Stimulated activated CD8-positive, alpha-beta memory T cell treated with anti-CD3 and anti-CD28 coated beads, Interleukin-2, amount 100 ng/mL, for 48 hours (primary cell): ENCODE measurements around the gene SNCAIP.

Experiments used
- DNase-seq, 2 donors: peaks; one replicate each; pipeline ENCODE4 v3.0.0-alpha.2; 2020; ENCODE audit warnings: low read depth in 2 of 2

The SNCAIP gene

GRCh38 chr5:122398016-122398415 is 86.0 kb downstream of the SNCAIP start:
- no peak for DNase-seq

DNA sequence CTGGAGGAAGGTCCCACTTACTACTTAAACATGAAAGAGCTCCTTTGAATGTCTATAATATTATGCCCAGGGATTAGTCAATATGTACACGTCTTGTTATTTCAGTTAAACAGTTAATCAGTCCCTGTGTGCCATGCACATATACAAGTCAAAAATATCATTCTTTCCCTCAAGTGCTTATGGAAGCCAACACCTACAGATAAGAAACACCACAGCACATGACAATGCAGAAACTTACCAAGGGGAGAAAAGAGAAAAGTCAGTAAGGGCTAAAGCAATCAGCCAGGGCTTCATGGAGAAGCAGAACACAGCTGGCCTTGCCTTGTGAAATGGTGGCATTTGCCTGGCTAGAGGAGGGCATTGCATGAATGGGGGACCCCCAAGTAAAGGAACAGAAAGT is 88.3 kb downstream of the SNCAIP start:
- DNase-seq, result no peak

DNA sequence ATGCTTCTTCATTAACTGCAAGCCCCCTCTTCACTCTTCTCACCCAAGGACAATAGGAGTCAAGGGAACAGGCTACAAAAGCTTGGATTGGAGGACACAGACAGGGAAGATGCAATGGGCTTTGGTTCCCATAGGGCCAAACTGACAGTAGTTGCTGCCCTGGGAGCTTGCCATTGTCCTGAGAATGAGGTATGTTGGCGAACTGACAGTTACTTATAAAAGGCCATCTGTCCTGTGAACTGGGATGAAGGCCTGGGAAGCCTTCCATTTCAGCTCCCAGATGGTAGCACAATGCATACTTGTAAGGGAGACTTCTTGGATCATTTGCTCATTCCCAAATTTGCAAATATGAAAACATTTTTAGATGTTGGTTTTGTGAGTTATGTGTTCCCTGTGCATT is 88.9 kb downstream of the SNCAIP start:
- DNase-seq, result no peak

DNA sequence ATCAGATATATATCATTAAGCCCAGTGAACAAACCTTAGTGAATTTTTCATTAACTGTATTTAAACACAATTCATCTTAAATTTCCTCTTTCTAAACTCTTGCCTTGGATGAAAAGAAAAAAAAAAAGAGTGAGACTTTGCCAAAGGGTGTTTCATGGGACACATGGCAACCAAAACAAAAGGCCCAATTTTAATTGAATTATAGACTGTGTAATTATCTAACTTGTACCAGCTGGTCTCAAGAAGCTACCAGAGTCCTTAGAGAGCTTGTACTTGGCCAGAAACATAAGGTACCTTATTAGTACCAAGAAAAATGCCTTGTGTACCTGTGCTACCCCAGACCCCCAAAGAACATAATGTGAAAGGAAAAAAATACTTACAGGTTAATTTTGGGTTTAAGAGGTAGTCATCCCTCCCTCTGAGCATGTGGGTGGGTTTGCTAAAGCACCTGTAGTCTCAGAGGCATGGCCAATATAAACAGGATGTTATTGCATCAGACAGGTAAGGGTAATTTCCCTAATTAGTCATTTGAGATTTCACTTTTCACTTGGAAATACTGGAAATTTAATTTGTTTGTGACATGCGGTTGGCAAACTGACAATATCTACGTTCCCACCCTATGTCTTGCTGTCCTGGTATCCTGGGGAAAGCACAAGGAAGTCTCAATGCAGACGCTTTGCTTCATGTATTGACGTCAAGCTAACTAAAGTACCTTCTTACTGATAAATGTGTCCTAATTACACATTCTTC is 90.1 kb downstream of the SNCAIP start:
- no peak for DNase-seq

DNA sequence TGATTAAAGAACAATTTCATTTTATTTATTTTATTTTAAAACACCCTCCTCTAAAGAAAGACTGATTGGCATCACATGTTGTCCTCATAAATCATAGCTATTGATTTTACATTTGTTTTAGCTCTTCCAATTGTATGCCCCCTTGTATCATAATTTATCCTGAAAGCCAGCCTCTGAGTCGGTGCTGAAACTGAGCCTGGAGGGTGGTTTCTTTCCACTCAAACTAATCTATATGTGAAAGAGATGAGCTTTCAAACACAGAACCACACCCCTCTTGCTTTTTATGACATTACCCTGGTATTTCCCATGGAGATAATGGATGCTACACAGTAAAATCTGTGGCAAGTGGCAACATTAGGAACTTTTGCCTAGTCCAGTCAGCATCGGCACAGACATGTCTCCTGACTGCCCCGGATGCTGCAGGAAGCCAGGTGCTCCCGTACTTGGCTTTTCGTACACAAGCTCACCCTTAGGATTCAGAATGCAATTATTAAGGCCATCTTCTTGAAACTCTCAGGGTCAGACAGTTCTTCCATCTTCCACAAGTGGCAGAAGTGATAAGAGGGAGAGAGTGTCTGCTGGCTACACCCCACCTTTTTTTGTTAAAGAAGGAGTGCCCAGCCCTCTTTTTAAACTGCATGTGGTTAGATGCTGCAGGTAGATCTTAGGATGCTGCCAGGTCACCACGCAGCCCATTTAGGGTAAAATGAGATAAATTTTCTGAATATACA is 91.1 kb downstream of the SNCAIP start:
- no peak for DNase-seq

DNA sequence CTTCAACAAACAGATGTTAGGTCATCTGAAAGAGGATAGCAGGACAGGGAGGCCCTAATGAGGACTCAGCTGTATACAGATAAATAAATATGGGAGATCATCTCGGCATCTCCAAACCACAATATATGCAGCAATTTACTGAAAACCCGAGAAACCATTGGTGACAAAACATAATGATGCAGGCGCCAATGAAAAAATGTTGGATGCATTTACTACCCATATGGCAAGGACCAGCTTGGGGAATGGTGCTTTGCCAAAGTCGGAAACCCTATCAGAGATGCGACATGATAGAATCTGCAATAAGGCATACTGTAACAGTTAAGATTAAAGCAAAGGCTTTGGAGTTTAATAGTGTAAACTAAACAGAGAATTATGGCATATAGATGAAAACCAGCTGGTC is 92.0 kb downstream of the SNCAIP start:
- no peak for DNase-seq

GRCh38 chr5:122404653-122405362 is 92.8 kb downstream of the SNCAIP start:
- DNase-seq, result no peak

DNA sequence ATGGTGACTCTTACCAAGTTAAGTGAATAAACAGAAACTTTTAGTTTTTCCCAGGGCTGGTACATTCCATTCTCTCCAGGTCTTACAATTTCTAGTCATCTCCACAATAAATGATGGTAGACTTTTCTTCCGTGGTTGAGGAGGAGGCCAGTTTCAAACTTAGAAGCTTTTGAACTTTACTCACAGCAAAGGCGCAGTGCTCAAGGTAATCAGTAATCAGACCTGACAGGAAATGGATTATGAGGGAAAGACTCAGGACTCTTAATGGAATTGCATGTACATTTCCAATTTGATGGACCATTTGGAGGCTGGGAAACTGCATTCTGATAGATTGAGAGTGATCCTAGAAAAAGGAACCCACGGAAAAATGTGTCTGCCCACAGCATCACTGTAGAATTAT is 93.7 kb downstream of the SNCAIP start:
- no peak for DNase-seq

GRCh38 chr5:122406181-122406580 is 94.1 kb downstream of the SNCAIP start:
- DNase-seq, result no peak

DNA sequence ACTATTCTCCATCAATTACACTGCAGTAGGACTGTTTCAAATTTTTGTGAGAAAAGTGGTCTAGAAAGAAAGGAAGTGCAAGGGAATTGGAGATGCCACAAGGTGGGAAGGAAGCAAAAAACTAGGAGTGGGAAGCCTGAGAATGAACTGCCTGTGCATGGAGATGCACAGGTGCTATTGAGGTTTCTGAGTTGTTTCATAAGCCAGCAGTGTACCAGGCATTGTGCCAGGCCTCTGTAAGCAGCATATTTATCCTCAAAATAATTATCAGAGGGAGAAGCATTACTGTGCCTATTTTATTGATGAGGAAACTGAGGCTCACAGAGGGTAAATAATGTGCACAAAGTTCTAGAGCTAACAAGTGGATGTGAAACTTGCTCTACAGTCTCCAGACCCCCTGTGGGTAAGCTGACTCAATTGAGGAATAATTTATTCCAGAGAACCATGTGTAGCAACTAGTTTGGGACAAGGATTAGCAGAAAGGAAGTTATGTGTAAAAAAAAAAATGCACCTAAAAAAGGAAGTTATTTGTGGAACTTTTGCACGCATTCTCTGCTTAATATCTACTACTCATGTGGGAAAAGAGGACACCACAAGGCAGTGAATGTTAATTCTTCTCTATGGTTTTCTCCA is 96.7 kb downstream of the SNCAIP start:
- no peak for DNase-seq

DNA sequence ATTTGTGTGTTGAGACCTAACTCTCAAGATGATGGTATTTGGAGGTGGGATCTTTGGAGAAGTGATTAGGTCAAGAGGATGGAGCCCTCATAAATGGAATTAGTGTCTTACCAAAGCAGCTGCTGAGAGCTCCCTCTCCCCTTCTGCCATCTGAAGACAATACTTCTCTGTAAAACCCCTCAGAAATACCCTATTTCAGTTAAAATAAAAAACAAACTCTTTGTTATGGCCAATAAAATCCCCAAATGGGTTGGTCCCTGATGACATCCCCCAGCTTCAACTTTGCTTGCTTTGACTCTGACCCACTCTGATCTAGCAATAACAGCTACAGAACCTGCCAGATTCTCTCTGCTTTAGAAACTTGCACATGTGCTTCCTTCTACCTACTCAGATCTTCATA is 100.9 kb downstream of the SNCAIP start:
- no peak for DNase-seq

- no peak for DNase-seq
These were observed 101.7 kb downstream of the SNCAIP start for GRCh38 chr5:122413722-122414121.

DNA sequence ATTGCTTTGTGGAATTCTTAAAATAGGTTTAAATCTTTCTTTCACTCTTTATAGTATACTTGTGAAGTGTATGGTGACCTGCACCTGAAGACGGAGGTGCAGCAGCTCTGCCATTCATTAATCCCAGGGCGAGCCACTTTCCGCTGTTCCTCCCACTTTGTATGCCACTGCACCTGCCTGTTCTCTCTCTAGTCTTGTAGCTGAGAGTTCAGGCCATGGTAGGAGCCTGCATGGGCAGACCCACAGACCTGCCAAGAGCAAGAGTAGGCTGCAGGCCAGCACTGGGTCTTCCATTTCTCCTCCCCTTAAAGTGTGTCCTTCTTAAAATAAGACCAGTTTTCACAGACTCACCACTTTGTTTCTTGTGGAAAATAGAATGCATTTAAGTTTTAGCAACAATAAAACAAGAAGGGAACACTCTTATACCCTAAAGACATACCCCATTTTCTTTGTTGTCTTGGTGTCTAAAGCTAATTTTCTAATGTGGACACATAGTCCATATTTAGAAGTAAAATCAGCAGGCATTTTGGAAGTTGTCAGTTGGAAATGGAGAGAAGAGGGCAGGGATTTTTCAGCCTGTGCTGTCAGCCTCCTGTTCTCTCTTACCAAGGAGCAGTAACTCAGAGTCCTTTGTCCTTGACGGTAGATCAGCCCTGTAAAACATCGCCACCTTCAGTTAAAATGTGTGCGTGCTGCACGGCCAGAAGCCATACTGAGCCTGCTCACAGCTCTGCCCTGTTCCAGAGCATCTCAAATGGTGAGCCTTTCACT is 103.2 kb downstream of the SNCAIP start:
- DNase-seq, result no peak

DNA sequence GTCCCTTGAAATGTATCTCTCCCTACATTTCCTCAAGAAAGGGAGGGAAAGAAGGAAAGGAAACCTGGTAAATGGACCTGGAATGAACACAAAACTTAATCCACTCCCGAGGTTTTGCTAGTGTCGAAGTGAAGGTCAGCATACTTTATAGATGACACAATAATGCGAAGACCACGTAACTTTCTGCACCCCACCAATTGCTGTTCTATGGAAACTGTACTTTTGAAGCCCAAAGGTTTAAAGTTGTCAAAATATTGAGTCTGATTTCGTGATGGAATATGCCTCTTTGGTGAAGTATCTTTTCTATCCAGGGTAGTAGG is 103.7 kb downstream of the SNCAIP start:
- DNase-seq, result no peak

GRCh38 chr5:122419142-122419894 is 107.3 kb downstream of the SNCAIP start:
- no peak for DNase-seq

- DNase-seq, result no peak
These were observed 108.1 kb downstream of the SNCAIP start for GRCh38 chr5:122420091-122420490.

DNA sequence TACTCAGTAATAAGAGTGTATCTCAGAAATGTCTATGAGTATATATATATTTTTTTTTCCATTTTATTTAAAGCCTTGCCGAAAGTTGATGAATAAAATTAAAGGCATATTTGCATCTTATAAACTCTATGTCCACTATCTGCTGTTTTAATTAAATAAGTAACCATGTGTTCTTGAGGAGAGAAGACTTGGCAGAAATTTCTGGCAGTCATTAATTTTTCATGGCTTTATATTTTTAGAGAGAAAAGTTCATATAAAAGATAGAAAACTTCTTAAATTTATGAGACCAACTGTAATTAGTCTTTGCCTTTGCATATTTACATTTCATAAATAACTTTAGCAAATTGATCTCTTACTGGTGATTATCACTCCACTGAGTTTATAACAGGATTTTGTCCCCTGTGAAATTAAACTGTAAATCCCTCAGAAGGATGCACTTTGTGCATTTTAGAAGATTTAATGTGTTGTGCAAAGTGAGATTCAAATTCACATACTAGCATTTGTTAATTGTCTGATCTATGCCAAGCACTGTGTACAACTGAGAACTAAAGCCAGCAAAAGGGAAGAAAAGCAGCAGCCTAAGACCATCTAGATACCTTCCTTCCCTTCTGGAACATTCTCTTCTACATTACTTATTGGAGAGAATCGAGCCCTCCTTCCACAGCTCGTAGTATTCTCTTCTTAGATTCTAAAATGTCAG is 108.7 kb downstream of the SNCAIP start:
- DNase-seq, result no peak

GRCh38 chr5:122421374-122422079 is 109.5 kb downstream of the SNCAIP start:
- no peak for DNase-seq

- DNase-seq, result no peak
These were observed 111.2 kb downstream of the SNCAIP start for GRCh38 chr5:122423221-122423620.

DNA sequence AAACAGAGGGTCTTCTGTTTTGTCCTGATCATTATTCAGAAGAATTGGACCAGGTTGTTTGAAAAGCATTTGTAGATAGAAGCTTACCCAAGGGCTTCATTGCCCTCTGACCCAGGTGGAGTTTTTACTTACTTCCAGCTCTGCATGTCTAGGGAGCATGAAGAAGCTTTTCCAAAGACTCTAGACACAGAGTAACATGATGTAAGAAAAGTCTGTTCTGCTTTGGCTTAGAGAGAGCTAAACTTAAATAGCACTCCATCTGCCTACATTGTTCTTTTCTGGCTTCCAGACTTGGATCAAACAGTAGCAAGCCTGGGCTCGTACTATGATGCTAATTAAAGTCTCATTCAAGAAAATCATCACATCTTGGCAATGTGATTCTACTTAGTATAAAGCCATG is 112.1 kb downstream of the SNCAIP start:
- no peak for DNase-seq
